K562 (cell line): ENCODE results near the gene NETO1. TPM values are rescaled to one million over a fixed set of nuclear protein-coding genes. Genes with fewer than 3 reads are reported as not detected.

Experiments
- FOXK1 ChIP-seq: sonication (generic); formaldehyde crosslinking; IDR thresholded peaks from 2 replicates; pipeline ENCODE4 v1.8.0; 2022; ENCODE audit warnings: missing genetic modification reagents, mild to moderate bottlenecking, borderline replicate concordance
- NRF1 ChIP-seq, 2 experiments: fragments of 450-650 bp; IDR thresholded peaks in 1 of 2; conservative IDR thresholded peaks in 1 of 2; 2 replicates each; pipeline ENCODE4 v1.6.1; 2014; ENCODE audit warnings: mild to moderate bottlenecking in 2 of 2
- ZNF584 ChIP-seq: fragments of 200-800 bp; sonication (Bioruptor generic); IDR thresholded peaks from 2 replicates; pipeline ENCODE4 v1.6.1; 2016; ENCODE audit warnings: low read depth, mild to moderate bottlenecking, missing genetic modification characterization, missing compliant biosample characterization
- polyA plus RNA-seq, 8 experiments: library from polyadenylated mRNA; depleted of rRNA in 4 of 8; stranded (reverse) in 5 of 8; unstranded in 3 of 8; fragments of >200 nt; fragmentation: Nextera tagmentation in 2 of 8; fragmentation: Illumina TruSeq in 1 of 8; extraction: Ambion mirVana in 2 of 8; extraction: Trizol in 1 of 8; gene quantifications; 2 replicates each; pipeline versions ENCODE4 v1.2.1 to v1.2.3, GENCODE V29; 2011 to 2014; ENCODE audit warnings: inconsistent platforms in 1 of 8, missing spikeins in 1 of 8
- total RNA-seq, 7 experiments: library from RNA; depleted of rRNA in 6 of 7; stranded (reverse); fragments of >200 nt in 6 of 7; fragmentation: Illumina TruSeq in 2 of 7; extraction: Trizol in 2 of 7; gene quantifications; 2 replicates each; pipeline versions ENCODE4 v1.2.1 to v1.2.3, GENCODE V29; 2011 to 2021; ENCODE audit warnings: low replicate concordance in 1 of 7
- TF ChIP-seq, protein P1 (sequence below): sonication (generic); formaldehyde crosslinking; IDR thresholded peaks from 2 replicates; pipeline ENCODE4 v1.8.0; 2022; ENCODE audit warnings: mild to moderate bottlenecking, missing genetic modification reagents, borderline replicate concordance
- TF ChIP-seq, protein P2 (sequence below): sonication (generic); formaldehyde crosslinking; IDR thresholded peaks from 2 replicates; pipeline ENCODE4 v1.8.1; 2023; ENCODE audit warnings: missing genetic modification reagents, mild to moderate bottlenecking, borderline replicate concordance

The NETO1 gene
- total and polyA plus RNA-seq, 9 of the 15 experiments (the other 6 are each of a cell fraction or from before 2014, with no cell fraction given), result not detected

- TF ChIP-seq FOXK1 (no peak), ZNF584 (CRISPR knock-in tag) (no peak), NRF1 (conservative IDR thresholded peaks at IDR 0.05 in 1 of 2, IDR thresholded peaks at IDR 0.05 in 1 of 2) (no peak)
- TF ChIP-seq, protein P1, sequence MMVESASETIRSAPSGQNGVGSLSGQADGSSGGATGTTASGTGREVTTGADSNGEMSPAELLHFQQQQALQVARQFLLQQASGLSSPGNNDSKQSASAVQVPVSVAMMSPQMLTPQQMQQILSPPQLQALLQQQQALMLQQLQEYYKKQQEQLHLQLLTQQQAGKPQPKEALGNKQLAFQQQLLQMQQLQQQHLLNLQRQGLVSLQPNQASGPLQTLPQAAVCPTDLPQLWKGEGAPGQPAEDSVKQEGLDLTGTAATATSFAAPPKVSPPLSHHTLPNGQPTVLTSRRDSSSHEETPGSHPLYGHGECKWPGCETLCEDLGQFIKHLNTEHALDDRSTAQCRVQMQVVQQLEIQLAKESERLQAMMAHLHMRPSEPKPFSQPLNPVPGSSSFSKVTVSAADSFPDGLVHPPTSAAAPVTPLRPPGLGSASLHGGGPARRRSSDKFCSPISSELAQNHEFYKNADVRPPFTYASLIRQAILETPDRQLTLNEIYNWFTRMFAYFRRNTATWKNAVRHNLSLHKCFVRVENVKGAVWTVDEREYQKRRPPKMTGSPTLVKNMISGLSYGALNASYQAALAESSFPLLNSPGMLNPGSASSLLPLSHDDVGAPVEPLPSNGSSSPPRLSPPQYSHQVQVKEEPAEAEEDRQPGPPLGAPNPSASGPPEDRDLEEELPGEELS (CRISPR knock-in tag), result no peak
- TF ChIP-seq, protein P2, sequence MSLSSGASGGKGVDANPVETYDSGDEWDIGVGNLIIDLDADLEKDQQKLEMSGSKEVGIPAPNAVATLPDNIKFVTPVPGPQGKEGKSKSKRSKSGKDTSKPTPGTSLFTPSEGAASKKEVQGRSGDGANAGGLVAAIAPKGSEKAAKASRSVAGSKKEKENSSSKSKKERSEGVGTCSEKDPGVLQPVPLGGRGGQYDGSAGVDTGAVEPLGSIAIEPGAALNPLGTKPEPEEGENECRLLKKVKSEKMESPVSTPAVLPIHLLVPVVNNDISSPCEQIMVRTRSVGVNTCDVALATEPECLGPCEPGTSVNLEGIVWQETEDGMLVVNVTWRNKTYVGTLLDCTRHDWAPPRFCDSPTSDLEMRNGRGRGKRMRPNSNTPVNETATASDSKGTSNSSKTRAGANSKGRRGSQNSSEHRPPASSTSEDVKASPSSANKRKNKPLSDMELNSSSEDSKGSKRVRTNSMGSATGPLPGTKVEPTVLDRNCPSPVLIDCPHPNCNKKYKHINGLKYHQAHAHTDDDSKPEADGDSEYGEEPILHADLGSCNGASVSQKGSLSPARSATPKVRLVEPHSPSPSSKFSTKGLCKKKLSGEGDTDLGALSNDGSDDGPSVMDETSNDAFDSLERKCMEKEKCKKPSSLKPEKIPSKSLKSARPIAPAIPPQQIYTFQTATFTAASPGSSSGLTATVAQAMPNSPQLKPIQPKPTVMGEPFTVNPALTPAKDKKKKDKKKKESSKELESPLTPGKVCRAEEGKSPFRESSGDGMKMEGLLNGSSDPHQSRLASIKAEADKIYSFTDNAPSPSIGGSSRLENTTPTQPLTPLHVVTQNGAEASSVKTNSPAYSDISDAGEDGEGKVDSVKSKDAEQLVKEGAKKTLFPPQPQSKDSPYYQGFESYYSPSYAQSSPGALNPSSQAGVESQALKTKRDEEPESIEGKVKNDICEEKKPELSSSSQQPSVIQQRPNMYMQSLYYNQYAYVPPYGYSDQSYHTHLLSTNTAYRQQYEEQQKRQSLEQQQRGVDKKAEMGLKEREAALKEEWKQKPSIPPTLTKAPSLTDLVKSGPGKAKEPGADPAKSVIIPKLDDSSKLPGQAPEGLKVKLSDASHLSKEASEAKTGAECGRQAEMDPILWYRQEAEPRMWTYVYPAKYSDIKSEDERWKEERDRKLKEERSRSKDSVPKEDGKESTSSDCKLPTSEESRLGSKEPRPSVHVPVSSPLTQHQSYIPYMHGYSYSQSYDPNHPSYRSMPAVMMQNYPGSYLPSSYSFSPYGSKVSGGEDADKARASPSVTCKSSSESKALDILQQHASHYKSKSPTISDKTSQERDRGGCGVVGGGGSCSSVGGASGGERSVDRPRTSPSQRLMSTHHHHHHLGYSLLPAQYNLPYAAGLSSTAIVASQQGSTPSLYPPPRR (CRISPR knock-in tag), result no peak
These were observed 20.9 kb downstream of the NETO1 start (continued) for GRCh38 chr18:72846736-72847533.
